NCI-H510A treated with DMSO at 0.1 percent for 48 hours (cell line): ENCODE results near the gene CYP26B1.

Experiments used
- DNase-seq: peaks from one replicate; lab custom pipeline; 2025; lab: John Stamatoyannopoulos, UW

CYP26B1 gene

DNA sequence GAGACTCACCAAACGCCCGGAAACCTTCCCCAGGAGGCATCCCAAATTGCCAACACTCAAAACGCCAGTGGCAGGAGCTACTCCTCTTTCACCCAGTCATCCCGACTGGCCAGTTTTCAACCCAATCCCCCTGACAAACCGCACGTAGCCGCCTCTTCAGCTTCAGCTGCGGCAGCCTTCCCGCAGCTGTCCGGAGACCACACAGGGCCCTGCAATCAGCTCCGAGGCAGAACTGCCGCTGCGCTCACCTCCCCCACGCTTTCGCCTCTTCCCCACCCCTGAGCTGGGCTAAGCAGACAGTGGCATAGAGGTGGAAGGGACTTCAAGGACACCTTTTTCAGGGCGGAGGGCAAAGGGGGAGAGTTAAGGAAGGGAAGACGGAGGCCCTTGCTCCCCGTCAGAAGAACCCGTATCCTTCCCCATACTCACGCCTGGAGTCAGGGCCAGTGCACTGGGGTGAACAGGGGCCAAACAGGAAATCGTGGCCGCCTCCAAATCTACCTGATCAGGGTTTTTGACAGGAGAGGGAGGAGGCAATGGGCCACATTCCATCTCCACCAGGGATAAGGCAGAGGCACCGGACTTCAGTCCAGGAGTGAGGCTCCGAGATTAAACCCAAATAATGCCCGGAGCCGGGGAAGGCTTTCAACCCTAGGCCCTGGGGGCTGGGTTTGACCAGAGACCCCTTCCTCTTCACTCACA, 16.9 kb downstream of the CYP26B1 start:
- DNase-seq: no peak

DNA sequence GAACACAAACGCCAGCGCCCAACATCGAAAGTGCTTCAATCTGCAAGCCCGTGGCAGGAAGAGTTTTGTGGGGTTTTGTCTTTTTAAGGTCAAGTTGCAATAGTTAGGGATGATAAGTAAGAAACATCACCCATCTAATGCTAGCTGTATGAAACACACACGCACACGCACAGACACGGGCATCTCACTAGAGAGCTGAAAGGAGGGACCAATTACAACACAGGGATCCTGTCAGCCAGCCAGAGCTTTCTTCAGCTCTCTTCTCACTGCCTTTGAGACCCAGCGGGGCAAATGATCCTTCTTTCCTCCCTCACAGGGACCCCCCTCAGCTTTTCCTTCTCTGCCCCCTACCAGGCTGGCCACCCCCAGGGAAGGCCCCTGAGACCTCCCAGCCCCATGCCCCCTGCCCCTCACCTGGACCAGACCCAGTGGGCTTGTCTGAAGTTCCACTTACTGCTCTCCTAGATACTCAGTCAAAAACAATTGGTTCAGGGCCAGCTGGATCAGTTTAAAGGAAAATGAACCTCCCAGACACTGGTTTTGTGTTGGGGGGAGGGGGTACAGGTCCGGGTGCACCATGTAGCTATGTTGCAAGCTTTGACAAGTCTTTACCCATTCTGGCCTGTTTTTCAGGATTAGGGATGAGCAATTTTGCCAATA, 17.9 kb downstream of the CYP26B1 start:
- DNase-seq: no peak

DNA sequence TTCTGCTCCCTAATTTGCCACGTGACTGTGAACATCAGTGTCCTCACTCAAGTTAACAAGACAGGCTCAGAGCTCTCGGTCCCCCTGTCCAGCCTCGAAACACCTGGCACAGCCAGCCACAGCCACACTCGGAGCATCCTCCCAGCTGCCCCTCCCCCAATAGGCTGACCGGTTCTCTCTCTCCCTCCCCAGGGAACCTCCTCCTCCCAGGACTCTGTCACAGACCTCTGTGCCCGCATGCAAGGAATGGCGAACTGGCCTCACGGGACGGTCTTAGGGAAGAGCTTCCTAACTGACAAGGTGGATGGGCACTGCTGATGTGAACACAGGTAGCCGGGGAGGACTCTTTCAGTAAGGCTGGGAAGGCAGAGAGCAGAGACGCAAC, 18.8 kb downstream of the CYP26B1 start:
- no peak for DNase-seq

DNA sequence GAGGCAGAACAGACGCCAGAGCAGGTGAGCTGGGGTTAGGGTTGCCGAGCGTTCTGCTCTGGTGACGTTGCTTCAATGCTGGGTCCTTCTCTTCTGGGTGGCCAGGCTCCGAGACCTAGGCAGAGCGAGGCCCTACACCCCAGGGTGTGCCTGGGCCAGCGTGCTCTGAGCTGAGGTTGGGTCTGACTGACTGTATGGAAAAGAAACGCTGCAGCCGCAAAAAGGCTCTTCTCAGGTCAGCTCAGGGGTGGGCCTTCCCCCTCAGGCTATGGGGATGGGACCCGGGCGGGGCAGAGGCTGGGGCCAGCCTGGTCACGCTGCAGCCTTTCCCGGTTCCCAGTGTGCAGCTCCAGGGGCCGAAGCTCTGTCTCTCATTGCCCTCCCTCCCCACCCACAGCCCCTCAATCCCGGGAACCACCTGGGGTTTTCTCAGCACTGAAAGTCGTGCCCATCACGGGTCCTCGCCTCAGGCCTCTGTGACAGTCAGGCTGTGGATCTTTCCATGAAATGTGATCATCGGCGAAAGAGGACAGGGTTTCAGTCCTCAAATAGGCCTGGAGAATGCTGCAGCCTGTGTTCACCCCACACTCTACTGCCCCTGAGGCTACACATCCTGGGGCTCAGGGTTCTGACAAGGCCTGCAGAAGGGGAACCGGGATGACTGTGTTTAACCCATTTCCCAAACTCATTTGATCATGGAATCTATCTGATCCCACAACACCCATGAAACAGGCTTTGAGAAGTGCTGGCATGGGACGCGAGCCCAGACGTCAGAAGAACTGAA, 19.4 kb downstream of the CYP26B1 start:
- no peak for DNase-seq

DNA sequence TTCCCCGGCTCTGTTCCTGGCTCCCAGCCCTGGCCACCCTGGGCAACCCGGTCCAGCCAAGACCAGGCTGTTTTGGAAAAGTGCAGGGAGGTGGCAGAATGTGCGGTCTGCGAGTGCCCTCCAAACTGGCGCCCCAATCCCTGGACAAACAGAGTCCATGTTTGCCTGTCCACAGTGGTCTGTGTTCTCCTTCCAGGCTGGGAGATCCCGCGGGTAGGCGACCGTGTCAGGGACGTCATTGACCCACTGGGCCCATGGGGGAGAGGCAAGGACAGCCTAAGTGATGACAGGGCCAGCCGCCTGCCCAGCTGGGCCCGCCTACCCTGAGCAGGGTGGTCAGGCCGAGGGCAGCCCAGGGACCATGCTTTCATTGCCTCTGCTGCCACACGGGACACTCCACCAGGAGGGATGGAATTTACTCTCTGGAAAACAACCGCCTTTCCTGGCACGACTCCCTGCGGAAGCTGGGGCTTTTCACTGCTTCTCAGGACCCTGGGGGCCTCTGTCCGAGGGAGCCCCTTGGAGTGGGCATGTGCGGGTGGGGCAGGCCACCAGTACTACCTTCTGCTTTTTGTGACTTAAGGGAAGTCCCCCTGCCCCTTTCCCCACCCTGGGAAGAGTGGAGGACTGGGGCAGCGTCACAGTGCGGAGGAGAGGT, 20.1 kb downstream of the CYP26B1 start:
- no peak for DNase-seq

DNA sequence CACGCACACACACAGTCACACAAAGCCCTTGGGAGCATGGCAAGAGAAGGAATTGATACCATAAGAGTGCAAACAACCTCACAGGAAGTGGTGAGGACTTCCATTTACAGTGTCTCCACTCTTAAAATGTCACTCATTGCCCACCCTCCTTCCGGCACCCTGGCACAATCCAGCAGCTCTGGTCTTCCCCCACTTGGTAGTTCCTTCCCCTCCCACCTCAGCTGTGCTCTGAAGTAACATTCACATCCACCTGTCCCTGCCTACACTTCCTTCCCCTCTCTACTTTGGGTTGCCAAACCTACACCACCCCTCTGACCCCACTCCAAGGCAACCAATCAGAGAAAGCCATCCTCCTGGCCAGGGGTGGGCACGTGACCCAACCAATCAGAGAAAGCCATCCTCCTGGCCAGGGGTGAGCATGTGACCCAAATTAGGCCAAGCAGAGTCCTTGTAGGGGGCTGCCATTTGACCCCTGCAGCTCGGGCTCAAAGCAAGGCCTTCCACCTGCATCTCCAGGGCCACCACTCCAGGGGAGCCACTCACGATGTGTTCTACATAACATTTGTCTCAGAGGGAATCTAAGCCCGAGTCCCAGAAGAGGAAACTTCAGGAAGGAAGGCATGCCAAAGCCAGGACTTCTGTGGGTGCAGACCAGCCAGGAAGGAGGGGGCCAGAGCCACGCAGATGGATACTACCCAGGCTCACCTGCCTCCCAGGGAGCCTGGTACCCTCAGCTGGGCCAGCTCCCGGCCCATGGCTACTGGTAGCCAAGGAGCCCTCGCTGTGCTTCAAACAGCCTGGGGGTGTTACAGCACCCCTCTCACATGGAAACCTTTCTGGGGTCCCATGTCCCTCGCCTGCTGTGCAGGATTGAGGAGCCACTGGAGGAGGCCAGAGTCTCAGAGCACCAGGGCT, 21.2 kb downstream of the CYP26B1 start:
- no peak for DNase-seq

DNA sequence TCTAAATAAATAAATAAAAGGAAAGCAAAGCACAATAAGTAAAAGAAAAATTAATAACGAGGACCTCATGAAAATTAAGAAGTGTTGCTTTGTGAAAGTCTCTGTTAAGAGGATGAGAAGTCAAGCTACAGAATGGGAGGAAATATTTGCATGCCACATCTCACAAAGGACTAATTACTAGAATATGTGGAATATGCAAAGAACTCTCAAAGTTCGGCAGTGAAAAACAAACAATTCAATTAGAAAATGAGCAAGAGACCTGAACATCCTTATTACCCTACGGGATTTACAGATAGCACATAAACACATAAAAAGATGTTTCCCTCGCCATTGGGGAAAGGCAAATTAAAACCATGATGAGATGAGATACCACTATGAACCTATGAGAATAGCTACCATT, 23.3 kb downstream of the CYP26B1 start:
- no peak for DNase-seq

DNA sequence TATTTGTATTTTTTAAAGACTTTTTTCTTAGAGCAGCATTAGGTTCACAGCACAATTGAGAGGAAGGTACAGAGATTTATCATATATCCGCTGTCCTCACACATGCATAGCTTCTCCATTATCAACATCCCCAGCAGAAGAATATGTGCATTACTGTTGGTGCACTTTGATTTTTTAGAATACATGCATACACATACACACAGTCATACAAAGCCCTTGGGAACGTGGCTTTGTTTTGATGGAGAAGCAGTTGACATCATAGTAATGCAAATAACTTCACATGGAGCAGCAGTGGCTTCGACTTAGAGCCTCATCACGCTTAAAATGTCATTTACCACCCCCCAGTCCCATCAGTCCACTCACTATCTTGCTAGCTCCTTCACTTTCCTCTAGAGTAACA, 26.5 kb downstream of the CYP26B1 start:
- DNase-seq: no peak

DNA sequence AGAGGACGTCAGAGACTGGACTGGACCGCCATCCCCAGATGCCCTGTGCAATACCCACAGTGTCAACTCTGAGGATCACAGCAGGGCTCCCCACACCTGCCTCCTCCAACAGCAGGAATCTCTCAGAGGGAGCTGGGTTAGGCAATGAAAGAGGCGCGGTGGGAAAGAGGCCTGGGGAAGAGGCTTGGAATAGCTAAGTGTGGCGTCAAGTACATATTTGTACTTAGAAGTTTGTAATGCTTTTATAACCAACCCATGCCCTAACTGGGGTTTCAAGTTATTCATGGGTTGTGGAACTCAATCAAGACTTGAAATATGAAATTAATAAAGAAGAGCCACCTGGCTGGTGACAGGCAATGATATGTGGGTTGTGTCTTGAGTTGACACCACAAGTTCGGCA, 28.7 kb downstream of the CYP26B1 start:
- no peak for DNase-seq

DNA sequence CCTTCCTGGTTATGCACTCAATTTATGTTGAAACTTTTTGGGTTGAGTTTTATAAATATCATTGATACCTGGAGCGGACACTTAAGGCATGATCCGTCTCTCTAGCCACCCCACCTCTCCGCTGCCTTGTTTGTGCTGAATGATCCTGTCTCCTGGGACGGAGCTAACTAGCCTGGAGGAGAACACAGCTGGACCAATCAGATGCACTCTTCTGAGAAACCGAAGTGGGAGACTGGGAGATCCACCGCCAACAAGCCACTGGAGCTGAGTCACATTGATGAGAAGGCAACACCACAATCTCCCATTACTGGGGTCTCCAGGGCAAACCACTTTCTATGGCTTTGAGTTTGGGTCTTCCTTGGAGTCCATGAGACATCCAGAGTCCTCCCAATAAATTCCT, 29.3 kb downstream of the CYP26B1 start:
- DNase-seq: no peak

DNA sequence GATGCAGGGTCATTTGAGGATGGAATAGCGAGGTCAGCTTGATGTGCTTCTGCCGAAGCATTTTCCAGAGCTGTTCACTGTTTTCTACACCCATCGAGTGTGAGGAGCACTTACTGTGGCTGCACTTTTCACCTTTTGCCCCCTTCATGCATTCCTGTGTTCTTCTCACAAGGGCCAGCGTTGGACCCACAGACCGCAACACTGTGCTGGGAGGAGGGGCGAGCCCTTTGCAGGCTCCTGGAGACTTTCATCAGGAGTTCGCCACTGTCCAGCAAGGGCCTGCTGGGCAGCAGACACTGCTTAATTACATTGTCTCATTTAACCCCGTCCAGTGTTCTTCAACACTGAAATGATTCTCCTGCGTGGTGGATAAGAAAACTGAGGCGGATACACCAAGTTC, 29.9 kb downstream of the CYP26B1 start:
- no peak for DNase-seq

DNA sequence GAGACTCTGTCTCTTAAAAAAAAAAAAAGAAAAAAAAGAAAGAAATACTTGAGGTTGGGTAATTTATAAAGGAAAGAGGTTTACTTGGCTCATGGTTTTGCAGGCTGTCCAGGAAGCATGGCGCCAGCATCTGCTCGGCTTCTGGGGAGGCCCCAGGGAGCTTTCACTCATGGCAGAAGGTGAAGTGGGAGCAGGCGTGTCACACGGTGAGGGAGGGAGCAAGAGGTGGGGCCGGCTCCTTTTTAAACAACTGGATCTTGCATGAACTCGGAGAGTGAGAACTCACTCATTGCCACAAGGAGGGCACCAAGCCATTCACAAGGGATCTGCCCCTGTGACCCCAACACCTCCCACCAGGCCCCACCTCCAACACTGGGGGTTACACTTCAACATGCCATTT, 30.6 kb downstream of the CYP26B1 start:
- no peak for DNase-seq

DNA sequence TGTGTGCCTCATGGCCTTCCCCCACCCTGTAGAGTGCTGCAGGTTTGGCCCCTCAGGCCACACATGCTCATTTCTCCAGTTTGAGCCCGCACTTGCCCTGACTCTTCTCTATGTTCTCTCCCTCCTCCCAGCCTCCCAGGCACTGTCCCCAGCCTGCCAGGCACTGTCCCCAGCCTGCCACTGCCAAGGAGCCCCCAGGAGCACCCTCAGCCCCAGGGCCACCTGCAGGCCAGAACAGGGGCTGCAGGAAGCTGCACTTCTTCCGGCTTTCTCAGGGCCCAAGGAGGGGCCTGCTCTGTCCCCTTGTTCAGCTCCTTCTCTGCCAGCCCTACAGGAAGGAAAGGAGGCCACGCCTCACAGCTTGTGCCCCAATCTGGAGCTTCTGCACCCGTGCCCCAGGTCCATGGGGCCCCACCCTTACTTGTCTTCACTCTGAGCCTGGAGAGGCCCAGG, 31.6 kb downstream of the CYP26B1 start:
- DNase-seq: no peak

DNA sequence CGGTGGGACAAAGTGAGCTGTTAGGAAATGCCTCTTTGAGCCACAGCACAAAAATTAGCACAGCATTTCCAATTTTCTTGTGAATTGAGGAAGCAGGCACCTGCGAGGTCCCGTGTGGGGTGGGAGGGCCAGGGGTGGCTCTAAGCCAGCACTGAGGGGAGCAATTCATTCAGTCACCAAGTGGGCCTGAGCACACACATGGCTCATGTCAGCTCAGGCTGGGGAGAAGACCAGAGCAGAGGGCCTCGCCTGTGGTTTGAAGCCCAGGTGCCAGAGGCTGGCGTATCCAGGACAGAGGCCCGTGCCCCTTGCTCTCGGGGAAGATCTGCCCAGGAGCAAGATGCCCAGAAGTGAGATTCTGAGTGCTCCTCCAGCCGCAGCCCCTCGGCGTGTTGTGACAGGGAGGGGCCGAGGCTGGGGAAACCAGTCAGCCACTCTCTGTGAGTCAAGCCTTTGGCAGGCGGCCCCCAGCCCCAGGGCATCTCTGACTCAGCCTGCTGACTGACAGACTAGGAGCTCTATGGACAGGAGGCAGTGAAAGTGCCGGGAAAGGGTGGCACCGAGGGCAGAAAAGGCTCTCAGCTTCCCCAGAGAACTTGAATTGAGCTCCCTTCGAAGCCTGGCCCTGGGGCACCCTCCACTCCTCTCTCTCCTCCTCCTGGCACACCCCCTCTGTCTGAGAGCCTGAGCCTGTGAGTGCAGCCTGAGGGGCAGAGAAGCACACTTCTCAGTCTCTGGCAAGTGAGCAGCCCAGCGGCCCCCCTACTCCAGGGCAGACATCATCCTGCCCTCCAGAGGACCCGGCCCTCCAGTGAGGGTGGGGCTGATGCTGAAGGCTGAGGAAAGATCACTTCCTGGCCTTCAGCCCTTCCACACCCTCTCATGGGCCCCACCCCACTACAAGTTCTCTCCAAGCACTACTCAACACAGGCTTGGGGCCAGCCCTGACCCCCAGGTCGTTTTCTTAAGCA, 32.3 kb downstream of the CYP26B1 start:
- no peak for DNase-seq

DNA sequence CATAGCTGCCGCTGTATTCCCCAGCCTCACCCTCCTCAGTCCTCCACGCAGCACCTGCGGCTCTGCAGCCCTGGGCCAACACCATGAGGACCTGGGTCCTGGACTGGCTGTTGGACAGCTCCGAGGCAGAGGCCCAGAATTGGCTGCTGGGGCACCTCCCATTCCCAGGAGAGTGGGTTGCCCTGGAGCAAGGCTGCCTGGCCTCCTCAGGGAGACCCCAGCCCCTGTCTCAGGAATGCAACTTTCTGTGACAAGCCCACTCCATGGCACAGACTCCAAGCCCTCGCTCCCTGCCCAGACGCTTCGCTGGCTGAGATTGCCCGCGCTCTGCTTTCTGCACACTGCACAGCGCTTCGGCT, 33.0 kb downstream of the CYP26B1 start:
- no peak for DNase-seq

DNA sequence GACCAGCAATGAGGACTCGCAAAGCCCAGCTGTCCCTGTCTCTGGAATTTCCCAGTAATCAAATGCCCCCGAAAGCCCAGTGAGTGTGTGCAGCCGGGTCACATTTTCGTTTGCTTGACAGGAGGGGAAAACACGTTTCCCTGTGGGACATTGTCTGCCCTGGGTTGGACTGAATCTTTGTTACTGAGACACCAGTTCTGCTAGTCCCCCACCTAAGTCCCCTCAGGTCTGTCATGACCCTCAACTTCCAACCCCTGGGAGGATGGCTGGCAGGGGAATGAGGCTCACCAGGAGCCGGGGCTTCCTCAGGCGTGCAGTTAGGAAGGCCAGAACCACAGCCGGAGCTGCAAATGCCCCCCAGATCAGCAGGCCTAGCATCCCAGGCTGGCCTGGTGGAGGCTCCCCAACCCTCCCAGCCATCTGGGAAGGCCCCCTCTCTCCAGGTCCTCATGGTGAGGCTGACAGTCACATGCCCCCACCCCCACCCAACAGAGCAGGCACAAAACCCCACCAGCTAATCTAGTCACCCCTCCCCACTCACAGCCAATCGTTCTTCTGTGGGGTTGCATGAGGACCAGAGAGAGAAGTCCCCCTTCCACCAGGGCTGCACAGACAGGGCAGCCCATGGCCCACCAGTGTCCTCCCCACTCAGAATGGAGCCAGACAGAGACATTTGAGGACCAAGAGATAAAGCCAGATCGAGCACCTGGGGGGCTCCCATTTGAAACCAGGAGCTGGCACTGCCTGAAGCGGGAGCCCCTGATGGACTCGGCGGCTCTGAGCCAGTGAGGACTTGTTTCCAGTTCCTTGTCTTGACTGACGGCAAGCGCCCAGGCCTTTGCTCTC, 33.6 kb downstream of the CYP26B1 start:
- DNase-seq: no peak

DNA sequence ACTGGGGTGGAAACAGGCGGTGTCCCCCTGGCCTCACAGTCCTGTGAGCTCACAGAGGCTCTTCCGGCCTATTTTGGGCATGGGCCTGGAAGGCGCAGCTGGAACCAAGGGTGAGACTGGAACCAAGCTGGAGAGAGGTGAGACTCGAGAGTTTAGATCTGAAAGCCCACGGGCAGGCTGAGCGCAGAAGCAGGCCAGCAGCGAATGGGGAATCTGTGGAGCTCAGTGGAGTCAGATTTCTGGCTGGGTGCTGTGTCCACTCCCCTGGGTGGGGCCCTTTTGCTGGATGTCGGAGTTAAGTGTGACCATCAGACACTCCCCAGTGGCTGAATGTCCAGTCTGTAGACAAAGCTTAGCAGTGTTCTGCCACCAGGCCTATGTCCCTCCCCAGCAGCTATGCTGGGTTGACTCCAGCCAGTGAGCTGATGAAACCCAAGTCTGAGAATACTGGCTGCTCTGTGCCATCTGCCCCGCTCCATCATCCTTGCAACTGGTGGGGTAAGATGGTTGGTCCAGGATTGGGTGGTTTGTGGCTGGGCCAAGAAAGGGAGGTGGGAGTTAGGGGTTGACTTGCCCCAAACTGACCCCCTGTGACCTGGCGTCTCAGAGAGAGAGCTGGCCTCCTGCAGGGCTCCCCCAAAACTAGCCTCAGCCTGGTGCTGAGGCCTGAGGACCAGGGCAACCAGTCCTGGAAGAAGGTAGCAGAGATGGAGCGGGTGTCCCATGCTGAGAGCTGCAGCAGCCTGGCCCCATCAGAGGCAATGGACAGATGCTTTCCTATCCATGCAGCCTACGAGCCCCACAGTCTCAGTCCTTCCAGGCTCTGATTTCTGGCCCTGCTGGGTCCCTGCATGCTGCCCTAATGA, 34.4 kb downstream of the CYP26B1 start:
- no peak for DNase-seq

DNA sequence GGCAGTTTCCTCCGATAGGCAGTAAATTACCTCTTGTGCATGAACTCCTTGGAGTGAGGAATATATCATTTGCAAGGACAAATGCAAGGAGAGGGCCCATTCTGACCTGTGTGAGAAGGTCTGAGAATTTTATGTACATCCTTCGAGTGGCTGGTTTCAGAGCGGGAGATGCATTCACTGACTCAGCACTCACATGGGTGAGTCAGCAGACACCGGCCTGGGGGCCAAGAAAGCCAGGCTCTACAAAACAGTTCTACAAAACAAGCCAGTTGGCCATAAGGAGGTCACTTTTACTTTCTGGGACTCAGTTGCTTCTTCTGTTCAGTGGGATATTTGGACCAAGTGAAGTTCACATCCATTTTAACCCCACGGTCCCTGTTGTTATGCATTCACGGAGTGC, 35.3 kb downstream of the CYP26B1 start:
- DNase-seq: no peak

DNA sequence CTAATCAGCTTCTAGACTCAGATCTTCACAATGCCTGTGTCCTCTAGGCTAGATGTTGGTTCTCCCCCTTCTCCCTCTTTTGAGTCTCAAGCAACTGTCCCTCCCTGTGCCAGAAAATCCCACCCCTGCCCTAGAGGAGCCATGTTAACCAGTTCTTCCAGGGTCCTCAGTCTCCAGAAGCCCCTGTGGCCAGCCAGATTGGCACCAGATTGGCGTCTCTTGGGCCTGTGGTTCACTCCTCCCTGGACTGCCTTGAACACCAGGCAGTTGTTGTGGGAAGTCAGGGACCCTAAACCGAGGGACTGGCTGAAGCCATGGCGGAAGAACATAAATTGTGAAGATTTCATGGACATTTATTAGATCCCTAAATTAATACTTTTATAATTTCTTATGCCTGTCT, 36.6 kb downstream of the CYP26B1 start:
- no peak for DNase-seq
